ENCODE data around the gene TEAD4.

TEAD4 gene

GRCh38 chr12:2960996-2961616 lies 1.9 kb downstream of the TEAD4 start:
- DNase-seq, result no peak

GRCh38 chr12:2961705-2962104 lies 2.5 kb downstream of the TEAD4 start:
- DNase-seq, result no peak

GRCh38 chr12:2963154-2963759 lies 4.1 kb downstream of the TEAD4 start:
- DNase-seq, result no peak

- no peak for DNase-seq
These were observed 4.6 kb downstream of the TEAD4 start for GRCh38 chr12:2963760-2964292.

- DNase-seq, result no peak
These were observed 8.5 kb downstream of the TEAD4 start for GRCh38 chr12:2967651-2968050.

GRCh38 chr12:2970744-2971143 lies 11.5 kb downstream of the TEAD4 start:
- no peak for DNase-seq

GRCh38 chr12:2973566-2973965 lies 14.4 kb downstream of the TEAD4 start:
- DNase-seq, result no peak

GRCh38 chr12:2974560-2974971 lies 15.4 kb downstream of the TEAD4 start:
- DNase-seq, result no peak

- no peak for DNase-seq
These were observed 17.4 kb downstream of the TEAD4 start for GRCh38 chr12:2976581-2976996.

GRCh38 chr12:2977776-2978175 lies 18.6 kb downstream of the TEAD4 start:
- no peak for DNase-seq

GRCh38 chr12:2979806-2980205 lies 20.6 kb downstream of the TEAD4 start:
- DNase-seq, result no peak

GRCh38 chr12:2980630-2981029 lies 21.4 kb downstream of the TEAD4 start:
- DNase-seq, result no peak

- DNase-seq, result no peak
These were observed 23.2 kb downstream of the TEAD4 start for GRCh38 chr12:2982361-2982760.

GRCh38 chr12:2984249-2984648 lies 25.1 kb downstream of the TEAD4 start:
- no peak for DNase-seq

GRCh38 chr12:2984698-2985097 lies 25.5 kb downstream of the TEAD4 start:
- DNase-seq, result no peak

- DNase-seq, result no peak
These were observed 27.7 kb downstream of the TEAD4 start for GRCh38 chr12:2986876-2987275.

- no peak for DNase-seq
These were observed 29.3 kb downstream of the TEAD4 start for GRCh38 chr12:2988494-2988893.

GRCh38 chr12:2992724-2993123 lies 33.5 kb downstream of the TEAD4 start:
- no peak for DNase-seq

- DNase-seq, result no peak
These were observed 38.9 kb downstream of the TEAD4 start for GRCh38 chr12:2997989-2998670.

- DNase-seq, result no peak
These were observed 39.6 kb downstream of the TEAD4 start for GRCh38 chr12:2998789-2999264.

GRCh38 chr12:2999265-2999841 lies 40.2 kb downstream of the TEAD4 start:
- DNase-seq, result no peak

- DNase-seq, result no peak
These were observed 41.5 kb downstream of the TEAD4 start for GRCh38 chr12:3000548-3001275.

GRCh38 chr12:3002646-3003045 lies 43.4 kb downstream of the TEAD4 start:
- no peak for DNase-seq
